Measurements from ENCODE around the gene SCART1.

DNA sequence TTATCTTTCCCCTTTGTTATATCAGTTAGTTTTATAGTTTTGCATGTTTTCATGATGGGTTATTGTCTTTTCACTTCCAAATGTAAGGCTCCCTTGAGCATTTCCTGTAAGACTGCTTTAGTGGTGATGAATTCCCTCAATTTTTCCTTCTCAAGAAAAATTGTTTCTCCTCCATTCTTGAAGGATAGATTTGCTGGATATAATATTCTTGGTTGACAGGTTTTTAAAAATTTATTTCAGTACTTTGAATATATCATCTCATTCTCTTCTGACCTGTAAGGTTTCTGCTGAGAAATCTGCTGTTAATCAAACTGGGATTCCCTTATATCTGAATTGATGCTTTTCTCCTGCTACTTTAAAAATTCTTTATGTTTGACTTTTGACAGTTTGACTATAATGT is 33.3 kb downstream of the SCART1 start:
- TF ChIP-seq, protein P1, sequence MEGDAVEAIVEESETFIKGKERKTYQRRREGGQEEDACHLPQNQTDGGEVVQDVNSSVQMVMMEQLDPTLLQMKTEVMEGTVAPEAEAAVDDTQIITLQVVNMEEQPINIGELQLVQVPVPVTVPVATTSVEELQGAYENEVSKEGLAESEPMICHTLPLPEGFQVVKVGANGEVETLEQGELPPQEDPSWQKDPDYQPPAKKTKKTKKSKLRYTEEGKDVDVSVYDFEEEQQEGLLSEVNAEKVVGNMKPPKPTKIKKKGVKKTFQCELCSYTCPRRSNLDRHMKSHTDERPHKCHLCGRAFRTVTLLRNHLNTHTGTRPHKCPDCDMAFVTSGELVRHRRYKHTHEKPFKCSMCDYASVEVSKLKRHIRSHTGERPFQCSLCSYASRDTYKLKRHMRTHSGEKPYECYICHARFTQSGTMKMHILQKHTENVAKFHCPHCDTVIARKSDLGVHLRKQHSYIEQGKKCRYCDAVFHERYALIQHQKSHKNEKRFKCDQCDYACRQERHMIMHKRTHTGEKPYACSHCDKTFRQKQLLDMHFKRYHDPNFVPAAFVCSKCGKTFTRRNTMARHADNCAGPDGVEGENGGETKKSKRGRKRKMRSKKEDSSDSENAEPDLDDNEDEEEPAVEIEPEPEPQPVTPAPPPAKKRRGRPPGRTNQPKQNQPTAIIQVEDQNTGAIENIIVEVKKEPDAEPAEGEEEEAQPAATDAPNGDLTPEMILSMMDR (IDR thresholded peaks at IDR 0.05): no peak
- TF ChIP-seq POLR2A (IDR thresholded peaks at IDR 0.05): no peak

Data from body of pancreas (tissue), 4 donors.